Lung (tissue), 12 donors: ENCODE data around the gene IGIP. TPM values are rescaled to one million over a fixed set of nuclear protein-coding genes. Genes with fewer than 3 reads are reported as not detected.

Experiments used
- ATAC-seq: fragments of 200-7000 bp; cut with Tn5 transposase; one replicate; pipeline ENCODE4 v1.9.1; 2020; ENCODE audit warnings: moderate number of reproducible peaks; ENCODE audit not compliant: insufficient read depth, low FRiP score
- DNase-seq, 3 donors: peaks; one replicate each; pipeline ENCODE4 v3.0.0-alpha.2; 2013 to 2017
- H3K27ac ChIP-seq, 2 donors: one replicate each; pipeline ENCODE4 v1.5.1; 2013; ENCODE audit warnings: mild to moderate bottlenecking in 2 of 2, moderate library complexity in 2 of 2, control low read depth in 1 of 2, inconsistent platforms in 1 of 2, low read depth in 1 of 2, low read length in 1 of 2
- H3K27me3 ChIP-seq, 3 donors: one replicate each; pipeline ENCODE4 v1.5.1; 2013; ENCODE audit warnings: low read length in 2 of 3; ENCODE audit not compliant: control insufficient read depth in 3 of 3, insufficient read depth in 3 of 3
- H3K36me3 ChIP-seq, 4 donors: one replicate each; pipeline ENCODE4 v1.5.1; 2013; ENCODE audit warnings: low read length in 4 of 4, mild to moderate bottlenecking in 1 of 4, moderate library complexity in 1 of 4; ENCODE audit not compliant: control insufficient read depth in 4 of 4, insufficient read depth in 4 of 4
- H3K4me1 ChIP-seq, 5 donors: one replicate each; pipeline ENCODE4 v1.5.1; 2013; ENCODE audit warnings: low read length in 5 of 5, mild to moderate bottlenecking in 2 of 5, moderate library complexity in 1 of 5; ENCODE audit not compliant: control insufficient read depth in 5 of 5, insufficient read depth in 5 of 5
- H3K4me3 ChIP-seq: one replicate; pipeline ENCODE4 v1.5.1; 2013; ENCODE audit warnings: mild to moderate bottlenecking, control low read depth, moderate library complexity
- H3K9ac ChIP-seq, 2 donors: one replicate each; pipeline ENCODE4 v1.5.1; 2013; ENCODE audit warnings: low read length in 2 of 2, control low read depth in 1 of 2; ENCODE audit not compliant: insufficient read depth in 1 of 2
- H3K9me3 ChIP-seq, 4 donors: one replicate each; pipeline ENCODE4 v1.5.1; 2013; ENCODE audit warnings: low read length in 3 of 4, mild to moderate bottlenecking in 1 of 4, moderate library complexity in 1 of 4; ENCODE audit not compliant: control insufficient read depth in 4 of 4, insufficient read depth in 3 of 4
- WGBS, 2 donors: extraction: QIAGEN DNeasy Blood & Tissue Kit; methylation state at CpG; one replicate each; pipeline ENCODE4 v1.1.7; 2013; 5-methylcytosine and 5-hydroxymethylcytosine counted together
- polyA plus RNA-seq, 2 donors: library from polyadenylated mRNA; stranded (reverse); fragments of 200-250 nt; gene quantifications; one replicate each; pipeline ENCODE4 v1.2.1, GENCODE V29; 2013
- total RNA-seq, 2 donors: library from RNA; depleted of rRNA in 1 of 2; stranded (reverse); fragments of >200 nt in 1 of 2; gene quantifications; one replicate each; pipeline ENCODE4 v1.2.1, GENCODE V29; 2014 to 2021
- TF ChIP-seq, protein P1 (sequence below): IDR thresholded peaks from 2 replicates; pipeline ENCODE4 v1.5.1; 2012; ENCODE audit warnings: mild to moderate bottlenecking; ENCODE audit errors: control extremely low read depth, extremely low read depth
- donor health status: control.
- donor health status: control.
- donor health status: Bipolar disorder and iron deficiency.
- donor health status: healthy.
- donor health status: DM: yes; HTN: yes; CAD: no.

IGIP gene
- total and polyA plus RNA-seq, 4 donors, result 2.8 to 11.1 (median 7.5) TPM

DNA sequence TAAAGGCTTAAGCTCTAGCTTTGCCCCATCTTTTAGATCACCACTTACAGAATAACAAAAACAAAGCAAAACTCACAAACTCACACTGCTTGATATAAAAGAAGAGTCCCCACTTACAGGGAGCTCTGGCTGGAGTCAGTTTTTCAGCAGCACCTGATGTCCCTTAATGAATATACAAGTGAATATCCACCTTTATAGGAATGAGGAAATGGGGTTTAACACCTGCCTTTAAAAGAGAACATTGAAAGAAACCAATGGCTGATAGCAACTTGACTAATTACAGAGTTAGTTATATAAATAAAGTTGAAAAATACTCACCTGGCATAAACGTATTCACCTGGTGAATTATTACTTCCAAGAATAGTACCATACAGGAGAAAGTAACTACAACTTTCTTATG is 32.6 kb upstream of the IGIP start:
- DNase-seq, result no peak
- Histone ChIP-seq H3K9me3 (peaks cover 0 to 6% (median 3%) of the 10 kb centered on the region in 4 donors), H3K27me3 (no peaks in the 10 kb centered on the region), H3K36me3 (no peaks in the 10 kb centered on the region), H3K4me3 (no peak overlapping the region), H3K9ac (no peak overlapping the region), H3K27ac (no peak overlapping the region), H3K4me1 (no peaks in the 10 kb centered on the region)
- WGBS, 2 donors, result 62 to 73% methylated on average over 1 of the region's 1 CpG
- TF ChIP-seq, protein P1, sequence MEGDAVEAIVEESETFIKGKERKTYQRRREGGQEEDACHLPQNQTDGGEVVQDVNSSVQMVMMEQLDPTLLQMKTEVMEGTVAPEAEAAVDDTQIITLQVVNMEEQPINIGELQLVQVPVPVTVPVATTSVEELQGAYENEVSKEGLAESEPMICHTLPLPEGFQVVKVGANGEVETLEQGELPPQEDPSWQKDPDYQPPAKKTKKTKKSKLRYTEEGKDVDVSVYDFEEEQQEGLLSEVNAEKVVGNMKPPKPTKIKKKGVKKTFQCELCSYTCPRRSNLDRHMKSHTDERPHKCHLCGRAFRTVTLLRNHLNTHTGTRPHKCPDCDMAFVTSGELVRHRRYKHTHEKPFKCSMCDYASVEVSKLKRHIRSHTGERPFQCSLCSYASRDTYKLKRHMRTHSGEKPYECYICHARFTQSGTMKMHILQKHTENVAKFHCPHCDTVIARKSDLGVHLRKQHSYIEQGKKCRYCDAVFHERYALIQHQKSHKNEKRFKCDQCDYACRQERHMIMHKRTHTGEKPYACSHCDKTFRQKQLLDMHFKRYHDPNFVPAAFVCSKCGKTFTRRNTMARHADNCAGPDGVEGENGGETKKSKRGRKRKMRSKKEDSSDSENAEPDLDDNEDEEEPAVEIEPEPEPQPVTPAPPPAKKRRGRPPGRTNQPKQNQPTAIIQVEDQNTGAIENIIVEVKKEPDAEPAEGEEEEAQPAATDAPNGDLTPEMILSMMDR, result no peak
- ATAC-seq, result no peak

DNA sequence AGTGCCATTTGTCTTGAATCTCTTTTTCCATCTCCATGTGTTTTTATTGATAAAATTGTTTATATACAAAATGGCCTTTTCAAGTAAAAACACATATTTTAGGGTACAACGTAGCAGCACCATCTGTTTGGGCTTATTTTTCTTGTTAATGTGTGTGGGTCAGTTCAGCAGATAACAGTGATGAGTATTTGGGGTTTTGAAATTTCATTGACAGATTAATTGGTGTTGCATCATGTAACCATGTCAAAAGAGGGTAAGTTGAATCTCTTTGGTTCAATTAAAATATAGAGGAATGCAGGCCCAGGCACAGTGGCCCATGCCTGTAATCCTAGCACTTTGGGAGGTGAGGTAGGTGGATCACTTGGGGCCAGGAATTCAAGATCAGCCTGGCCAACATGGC is 31.9 kb upstream of the IGIP start:
- 78 to 85% methylated on average over 1 of the region's 1 CpG for WGBS, 2 donors
- peaks cover 0 to 6% (median 3%) of the 10 kb centered on the region in 4 donors for H3K9me3 ChIP-seq
- H3K9ac ChIP-seq, result no peak overlapping the region
- H3K4me3 ChIP-seq, result no peak overlapping the region
- DNase-seq (no peak), ATAC-seq (no peak)
- TF ChIP-seq, protein P1, result no peak
- no peaks in the 10 kb centered on the region for H3K27me3 ChIP-seq
- H3K27ac ChIP-seq, result no peak overlapping the region
- H3K36me3 ChIP-seq, result no peaks in the 10 kb centered on the region
- no peaks in the 10 kb centered on the region for H3K4me1 ChIP-seq

DNA sequence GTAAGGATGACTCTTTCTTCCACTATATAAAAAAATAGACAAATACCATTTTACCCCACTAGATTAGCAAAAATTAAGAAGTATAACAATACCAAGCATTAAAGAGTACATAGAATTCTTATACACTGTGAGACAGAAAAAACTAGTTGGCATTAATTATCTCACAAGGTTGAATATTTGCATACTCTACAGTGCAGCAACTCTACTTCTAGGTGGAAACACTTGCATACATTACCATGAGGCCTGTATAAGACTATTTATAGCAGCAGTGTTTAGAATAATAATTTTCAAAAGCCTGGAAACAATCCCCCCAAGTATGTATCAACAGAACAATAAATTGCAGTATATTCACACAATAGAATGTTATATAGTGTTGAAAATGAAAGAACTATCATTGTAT is 30.8 kb upstream of the IGIP start:
- Histone ChIP-seq H3K4me1 (no peaks in the 10 kb centered on the region), H3K9me3 (peaks cover 0 to 6% (median 3%) of the 10 kb centered on the region in 4 donors), H3K9ac (no peak overlapping the region), H3K27me3 (no peaks in the 10 kb centered on the region), H3K27ac (no peak overlapping the region), H3K36me3 (no peaks in the 10 kb centered on the region), H3K4me3 (no peak overlapping the region)
- ATAC-seq (no peak), DNase-seq (no peak)
- TF ChIP-seq, protein P1, result no peak

DNA sequence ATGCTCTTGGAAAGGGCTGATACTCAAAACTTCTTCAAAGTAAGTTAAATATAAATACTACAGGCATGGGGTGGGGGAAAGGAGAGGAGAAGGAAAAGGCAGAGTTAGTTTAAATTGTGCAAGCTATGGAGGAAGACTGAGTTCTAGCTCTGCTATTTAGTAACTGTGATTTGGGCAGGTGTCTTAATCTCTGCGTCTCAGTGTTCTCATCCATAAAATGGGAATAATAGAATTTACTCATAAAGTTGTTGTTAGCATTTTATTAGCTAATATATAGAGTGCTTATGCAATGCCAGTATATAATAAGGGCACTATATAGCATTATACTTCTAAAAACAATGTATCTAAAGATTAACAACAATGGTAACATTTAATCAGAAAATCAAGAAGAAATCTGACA is 24.6 kb upstream of the IGIP start:
- TF ChIP-seq, protein P1, result no peak
- H3K36me3 ChIP-seq, result no peaks in the 10 kb centered on the region
- no peak overlapping the region for H3K4me3 ChIP-seq
- 88 to 96% methylated on average over 1 of the region's 1 CpG for whole genome bisulfite sequencing, 2 donors
- no peaks in the 10 kb centered on the region for H3K4me1 ChIP-seq
- no peaks in the 10 kb centered on the region for H3K9me3 ChIP-seq
- no peak overlapping the region for H3K9ac ChIP-seq
- ATAC-seq, result no peak
- peaks cover 0 to 23% (median 20%) of the 10 kb centered on the region in 3 donors for H3K27me3 ChIP-seq
- no peak overlapping the region for H3K27ac ChIP-seq
- DNase-seq, result no peak
